NK-92 treated with Interleukin-12 subunit alpha and Interleukin-12 subunit beta, amount 100 ng/mL, for 24 hours (cell line): ENCODE measurements around the gene TCERG1L.
"Not testable (repeated sequence)": the region's sequence is repeated elsewhere in the genome, so short reads cannot be mapped to it uniquely, and the experiment has no call there.

ENCODE experiments used
- DNase-seq: peaks from one replicate; lab custom pipeline; 2025; lab: John Stamatoyannopoulos, UW

The TCERG1L gene

GRCh38 chr10:131144196-131144595 lies 167.3 kb downstream of the TCERG1L start:
- no peak for DNase-seq

- no peak for DNase-seq
Measured at GRCh38 chr10:131143425-131144165, 167.9 kb downstream of the TCERG1L start.

- no peak for DNase-seq
Measured at GRCh38 chr10:131142517-131143380, 168.8 kb downstream of the TCERG1L start.

- no peak for DNase-seq
Measured at GRCh38 chr10:131141645-131142516, 169.6 kb downstream of the TCERG1L start.

- DNase-seq, result no peak
Measured at GRCh38 chr10:131141207-131141606, 170.3 kb downstream of the TCERG1L start.

GRCh38 chr10:131140606-131141005 lies 170.9 kb downstream of the TCERG1L start:
- no peak for DNase-seq

GRCh38 chr10:131137223-131137622 lies 174.3 kb downstream of the TCERG1L start:
- DNase-seq, result no peak

GRCh38 chr10:131136336-131136735 lies 175.2 kb downstream of the TCERG1L start:
- not testable (repeated sequence) for DNase-seq

- DNase-seq, result no peak
Measured at GRCh38 chr10:131135716-131136115, 175.8 kb downstream of the TCERG1L start.

GRCh38 chr10:131134651-131135050 lies 176.9 kb downstream of the TCERG1L start:
- DNase-seq, result no peak

- no peak for DNase-seq
Measured at GRCh38 chr10:131134001-131134576, 177.4 kb downstream of the TCERG1L start.

- no peak for DNase-seq
Measured at GRCh38 chr10:131132681-131133080, 178.8 kb downstream of the TCERG1L start.

GRCh38 chr10:131131726-131132591 lies 179.6 kb downstream of the TCERG1L start:
- no peak for DNase-seq

GRCh38 chr10:131130025-131130424 lies 181.5 kb downstream of the TCERG1L start:
- DNase-seq, result no peak

- no peak for DNase-seq
Measured at GRCh38 chr10:131129544-131129943, 182.0 kb downstream of the TCERG1L start.

- no peak for DNase-seq
Measured at GRCh38 chr10:131128731-131129130, 182.8 kb downstream of the TCERG1L start.

GRCh38 chr10:131127610-131128009 lies 183.9 kb downstream of the TCERG1L start:
- DNase-seq, result no peak

- DNase-seq, result no peak
Measured at GRCh38 chr10:131127138-131127589, 184.4 kb downstream of the TCERG1L start.

GRCh38 chr10:131126321-131127137 lies 185.0 kb downstream of the TCERG1L start:
- DNase-seq, result no peak
